ENCODE measurements around the gene SCYGR2. TPM values are rescaled to one million over a fixed set of nuclear protein-coding genes. Genes with fewer than 3 reads are reported as not detected.

SCYGR2 gene
- total RNA-seq, 1 experiment from 2014 or later: not detected

- no peak for TF ChIP-seq E2F4 (CRISPR knock-in tag; IDR thresholded peaks at IDR 0.05; ENCODE audit: borderline replicate concordance, low read depth)
- no peak for TF ChIP-seq ELF4 (CRISPR knock-in tag; IDR thresholded peaks at IDR 0.05; ENCODE audit: low read depth)
- TF ChIP-seq ZBTB21 (CRISPR knock-in tag; IDR thresholded peaks at IDR 0.05; ENCODE audit: borderline replicate concordance): no peak
- no peak for TF ChIP-seq SOX15 (CRISPR knock-in tag; IDR thresholded peaks at IDR 0.05)
- TF ChIP-seq NFE2L1 (CRISPR knock-in tag; IDR thresholded peaks at IDR 0.05): no peak
- no peak for TF ChIP-seq NFYB (CRISPR knock-in tag; conservative IDR thresholded peaks at IDR 0.05; ENCODE audit: low read depth)
- no peak for TF ChIP-seq GRHL2 (CRISPR knock-in tag; IDR thresholded peaks at IDR 0.05; ENCODE audit: insufficient replicate concordance, severe bottlenecking)
- TF ChIP-seq AR (CRISPR knock-in tag; IDR thresholded peaks at IDR 0.05): no peak
- TF ChIP-seq NR2C2 (CRISPR knock-in tag; IDR thresholded peaks at IDR 0.05): no peak
- TF ChIP-seq JUN (CRISPR knock-in tag; IDR thresholded peaks at IDR 0.05): no peak
- TF ChIP-seq CREM (CRISPR knock-in tag; IDR thresholded peaks at IDR 0.05): no peak
- no peak for TF ChIP-seq IRF1 (CRISPR knock-in tag; IDR thresholded peaks at IDR 0.05)
Observed at GRCh38 chr2:227627769-227628168, 29.1 kb downstream of the SCYGR2 start (continued).

- H3K9me3 Mint-ChIP-seq: no peaks in the 10 kb centered on the region
- H3K36me3 Mint-ChIP-seq: no peaks in the 10 kb centered on the region
- ChIA-PET POLR2A (no interaction called here), CTCF (no interaction called here)
- H3K27me3 Mint-ChIP-seq (ENCODE audit: low read depth): no peaks in the 10 kb centered on the region
- H3K4me1 Mint-ChIP-seq: no peaks in the 10 kb centered on the region
- H3K4me3 Mint-ChIP-seq: no peak overlapping the region
- DNase-seq (ENCODE audit: low spot score) (no peak), ATAC-seq (no peak)
- H3K27ac Mint-ChIP-seq: 0 out of 2 replicates have a peak overlapping the region, but pooled peaks have one; percentile 32
- no peak for TF ChIP-seq KAT7 (CRISPR knock-in tag; IDR thresholded peaks at IDR 0.05; ENCODE audit: borderline replicate concordance)
- TF ChIP-seq IRF2 (CRISPR knock-in tag; IDR thresholded peaks at IDR 0.05; ENCODE audit: borderline replicate concordance, low read depth): no peak
- TF ChIP-seq PRDM15 (CRISPR knock-in tag; IDR thresholded peaks at IDR 0.05): no peak
- TF ChIP-seq EMX1 (CRISPR knock-in tag; IDR thresholded peaks at IDR 0.05): no peak
- no peak for TF ChIP-seq ETV6 (CRISPR knock-in tag; IDR thresholded peaks at IDR 0.05)
- no peak for TF ChIP-seq FOXP4 (CRISPR knock-in tag; IDR thresholded peaks at IDR 0.05)
- TF ChIP-seq ZNF219 (CRISPR knock-in tag; IDR thresholded peaks at IDR 0.05; ENCODE audit: borderline replicate concordance): no peak
- no peak for TF ChIP-seq HMGXB4 (CRISPR knock-in tag; IDR thresholded peaks at IDR 0.05)
- TF ChIP-seq E2F5 (CRISPR knock-in tag; IDR thresholded peaks at IDR 0.05): no peak
- no peak for TF ChIP-seq ZNF281 (CRISPR knock-in tag; IDR thresholded peaks at IDR 0.05)
Observed at GRCh38 chr2:227629435-227629834, 30.7 kb downstream of the SCYGR2 start.

Data from WTC11 (cell line).